Peyer's patch (tissue), 4 donors: Measurements from ENCODE around the gene CYP3A5.

Experiments used
- CTCF ChIP-seq, 6 experiments: fragments of 450-650 bp in 4 of 6; fragments of 200-600 bp in 2 of 6; sonication (generic) in 1 of 6; IDR thresholded peaks; one replicate each; pipeline ENCODE4 v1.5.1; 2017 to 2019; ENCODE audit warnings: antibody characterized with exemption in 6 of 6, mild to moderate bottlenecking in 3 of 6, moderate library complexity in 1 of 6
- POLR2A ChIP-seq, 2 donors: fragments of 450-650 bp; IDR thresholded peaks; one replicate each; pipeline ENCODE4 v1.5.1; 2017; ENCODE audit warnings: antibody characterized with exemption in 2 of 2, mild to moderate bottlenecking in 2 of 2, moderate library complexity in 2 of 2

DNA sequence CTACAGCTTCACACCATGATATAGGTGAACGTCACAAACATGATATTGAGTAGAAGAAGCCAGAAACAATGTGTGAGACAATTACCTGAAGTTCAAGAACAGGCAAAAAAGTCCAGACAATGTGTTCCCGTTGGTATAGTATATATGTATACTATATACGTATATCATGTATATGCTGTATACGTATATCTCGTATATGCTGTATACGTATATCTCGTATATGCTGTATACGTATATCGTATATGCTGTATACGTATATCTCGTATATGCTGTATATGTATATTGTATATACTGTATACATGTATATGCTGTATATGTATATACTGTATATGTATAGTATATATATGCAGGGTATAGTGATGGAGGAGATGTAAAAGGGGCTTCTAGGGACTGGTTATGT, 52.3 kb downstream of the CYP3A5 start:
- TF ChIP-seq CTCF (IDR thresholded peaks at IDR 0.05) (no peak), POLR2A (IDR thresholded peaks at IDR 0.05) (no peak)
